Gastroesophageal sphincter (tissue), 3 donors: ENCODE measurements around the gene MARK3.

Experiments
- CTCF ChIP-seq, 4 experiments: fragments of 200-600 bp in 2 of 4; fragments of 450-650 bp in 2 of 4; sonication (generic) in 1 of 4; IDR thresholded peaks; one replicate each; pipeline ENCODE4 v1.5.1; 2017 to 2019; ENCODE audit warnings: antibody characterized with exemption in 4 of 4, mild to moderate bottlenecking in 2 of 4, moderate library complexity in 2 of 4
- EP300 ChIP-seq: sonication (generic); formaldehyde crosslinking; IDR thresholded peaks from one replicate; pipeline ENCODE4 v1.6.1; 2017; ENCODE audit warnings: antibody characterized with exemption, mild to moderate bottlenecking
- POLR2A ChIP-seq, 2 donors: fragments of 450-650 bp; IDR thresholded peaks; one replicate each; pipeline ENCODE4 v1.6.1; 2017; ENCODE audit warnings: antibody characterized with exemption in 2 of 2, mild to moderate bottlenecking in 2 of 2, moderate library complexity in 1 of 2

DNA sequence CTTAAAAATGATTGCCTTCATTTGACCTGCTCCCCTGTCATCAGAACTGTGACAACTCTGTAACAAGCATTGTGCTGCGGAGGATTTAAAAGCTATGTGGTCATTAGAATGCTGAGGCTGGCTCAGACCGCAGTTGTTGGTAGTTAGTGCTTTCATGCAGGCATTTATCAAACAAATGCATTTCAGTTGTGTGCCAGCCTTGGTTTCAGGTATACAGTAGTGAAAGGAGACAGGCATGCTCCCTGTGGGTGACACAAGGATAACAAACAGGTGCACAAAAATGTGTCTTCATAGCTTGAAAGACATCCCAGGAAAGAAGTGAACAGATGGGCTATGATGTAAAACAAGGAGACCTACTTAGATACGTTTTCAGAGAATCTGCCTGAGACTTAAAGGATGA lies 60.6 kb downstream of the MARK3 start:
- TF ChIP-seq CTCF (IDR thresholded peaks at IDR 0.05), result no peak
- TF ChIP-seq EP300, result no peak
- no peak for TF ChIP-seq POLR2A (IDR thresholded peaks at IDR 0.05)
